Subcutaneous abdominal adipose tissue (tissue), 5 donors: ENCODE data around the gene WWC1.

Experiments
- H3K27ac ChIP-seq: one replicate; pipeline ENCODE4 v1.7.0; 2013; ENCODE audit warnings: low read depth, mild to moderate bottlenecking, inconsistent platforms, low read length, moderate library complexity
- H3K27me3 ChIP-seq, 5 donors: one replicate each; pipeline ENCODE4 v1.7.0; 2013; ENCODE audit warnings: low read length in 5 of 5, inconsistent platforms in 1 of 5; ENCODE audit not compliant: control insufficient read depth in 5 of 5, insufficient read depth in 4 of 5
- H3K36me3 ChIP-seq, 5 donors: one replicate each; pipeline ENCODE4 v1.7.0; 2013; ENCODE audit warnings: low read length in 5 of 5; ENCODE audit not compliant: control insufficient read depth in 5 of 5, insufficient read depth in 5 of 5
- H3K4me1 ChIP-seq, 5 donors: one replicate each; pipeline ENCODE4 v1.7.0; 2013; ENCODE audit warnings: low read length in 5 of 5, mild to moderate bottlenecking in 3 of 5, moderate library complexity in 1 of 5; ENCODE audit not compliant: control insufficient read depth in 5 of 5, insufficient read depth in 5 of 5
- H3K4me3 ChIP-seq, 5 donors: one replicate each; pipeline ENCODE4 v1.7.0; 2013; ENCODE audit warnings: low read length in 5 of 5, low read depth in 1 of 5
- H3K9ac ChIP-seq, 5 donors: one replicate each; pipeline ENCODE4 v1.7.0; 2013; ENCODE audit warnings: low read length in 5 of 5, mild to moderate bottlenecking in 4 of 5, moderate library complexity in 3 of 5
- H3K9me3 ChIP-seq, 5 donors: one replicate each; pipeline ENCODE4 v1.7.0; 2013; ENCODE audit warnings: low read length in 5 of 5; ENCODE audit not compliant: control insufficient read depth in 5 of 5
- donor health status: healthy.
- donor health status: healthy.
- donor health status: healthy.
- donor health status: healthy.
- donor health status: healthy.

The WWC1 gene

GRCh38 chr5:168291342-168291963 is at the start of gene WWC1:
Gene WWC1 (plus strand): TSS chr5:168291645. CDS start chr5:168292153, 508 bp downstream.
- Histone ChIP-seq H3K9me3 (no peaks in the 10 kb centered on the region), H3K27me3 (peaks cover 3 to 12% (median 10%) of the 10 kb centered on the region in 5 donors), H3K4me1 (peaks cover 0 to 38% (median 19%) of the 10 kb centered on the region in 5 donors), H3K4me3 (peak within 1 kb of the TSS; percentile 36 to 70 (median 55)), H3K9ac (peak within 1 kb of the TSS in 1 of 5 donors; percentile 47), H3K36me3 (no peaks in the 10 kb centered on the region), H3K27ac (no peak within 1 kb of the TSS)

GRCh38 chr5:168244838-168245559 is 46.4 kb upstream of the WWC1 start:
- H3K36me3 ChIP-seq, result no peaks in the 10 kb centered on the region
- H3K27ac ChIP-seq, result no peak overlapping the region
- no peaks in the 10 kb centered on the region for H3K27me3 ChIP-seq
- no peak overlapping the region for H3K9ac ChIP-seq
- peaks cover 0 to 2% (median 0%) of the 10 kb centered on the region in 5 donors for H3K9me3 ChIP-seq
- H3K4me3 ChIP-seq, result no peak overlapping the region
- H3K4me1 ChIP-seq, result no peaks in the 10 kb centered on the region

- no peak overlapping the region for H3K27ac ChIP-seq
- no peaks in the 10 kb centered on the region for H3K9me3 ChIP-seq
- no peaks in the 10 kb centered on the region for H3K27me3 ChIP-seq
- no peak overlapping the region for H3K9ac ChIP-seq
- H3K4me1 ChIP-seq, result no peaks in the 10 kb centered on the region
- H3K36me3 ChIP-seq, result no peaks in the 10 kb centered on the region
- H3K4me3 ChIP-seq, result no peak overlapping the region
Observed at GRCh38 chr5:168249923-168250322, 41.5 kb upstream of the WWC1 start.

GRCh38 chr5:168251259-168251658 is 40.2 kb upstream of the WWC1 start:
- Histone ChIP-seq H3K9ac (no peak overlapping the region), H3K9me3 (no peaks in the 10 kb centered on the region), H3K27me3 (no peaks in the 10 kb centered on the region), H3K36me3 (no peaks in the 10 kb centered on the region), H3K4me3 (no peak overlapping the region), H3K27ac (no peak overlapping the region), H3K4me1 (no peaks in the 10 kb centered on the region)

- no peak overlapping the region for H3K4me3 ChIP-seq
- H3K9ac ChIP-seq, result no peak overlapping the region
- no peaks in the 10 kb centered on the region for H3K4me1 ChIP-seq
- H3K9me3 ChIP-seq, result no peaks in the 10 kb centered on the region
- no peaks in the 10 kb centered on the region for H3K36me3 ChIP-seq
- no peak overlapping the region for H3K27ac ChIP-seq
- no peaks in the 10 kb centered on the region for H3K27me3 ChIP-seq
Observed at GRCh38 chr5:168254013-168254693, 37.3 kb upstream of the WWC1 start.

- H3K9ac ChIP-seq, result no peak overlapping the region
- H3K9me3 ChIP-seq, result no peaks in the 10 kb centered on the region
- no peaks in the 10 kb centered on the region for H3K36me3 ChIP-seq
- no peak overlapping the region for H3K4me3 ChIP-seq
- H3K27me3 ChIP-seq, result peaks cover 0 to 3% (median 0%) of the 10 kb centered on the region in 5 donors
- H3K27ac ChIP-seq, result no peak overlapping the region
- peaks cover 0 to 8% (median 0%) of the 10 kb centered on the region in 5 donors for H3K4me1 ChIP-seq
Observed at GRCh38 chr5:168260353-168261226, 30.9 kb upstream of the WWC1 start.

- no peak overlapping the region for H3K27ac ChIP-seq
- peaks cover 0 to 3% (median 0%) of the 10 kb centered on the region in 5 donors for H3K27me3 ChIP-seq
- peaks cover 0 to 8% (median 0%) of the 10 kb centered on the region in 5 donors for H3K4me1 ChIP-seq
- H3K9me3 ChIP-seq, result no peaks in the 10 kb centered on the region
- H3K9ac ChIP-seq, result no peak overlapping the region
- no peaks in the 10 kb centered on the region for H3K36me3 ChIP-seq
- no peak overlapping the region for H3K4me3 ChIP-seq
Observed at GRCh38 chr5:168261227-168261571, 30.2 kb upstream of the WWC1 start.

GRCh38 chr5:168262042-168262743 is 29.3 kb upstream of the WWC1 start:
- no peak overlapping the region for H3K9ac ChIP-seq
- no peaks in the 10 kb centered on the region for H3K9me3 ChIP-seq
- no peaks in the 10 kb centered on the region for H3K36me3 ChIP-seq
- peaks cover 0 to 3% (median 0%) of the 10 kb centered on the region in 5 donors for H3K27me3 ChIP-seq
- peaks cover 0 to 8% (median 0%) of the 10 kb centered on the region in 5 donors for H3K4me1 ChIP-seq
- no peak overlapping the region for H3K27ac ChIP-seq
- no peak overlapping the region for H3K4me3 ChIP-seq

- Histone ChIP-seq H3K36me3 (no peaks in the 10 kb centered on the region), H3K4me1 (peaks cover 0 to 8% (median 0%) of the 10 kb centered on the region in 5 donors), H3K9me3 (no peaks in the 10 kb centered on the region), H3K9ac (no peak overlapping the region), H3K27me3 (peaks cover 0 to 5% (median 0%) of the 10 kb centered on the region in 5 donors), H3K4me3 (no peak overlapping the region), H3K27ac (no peak overlapping the region)
Observed at GRCh38 chr5:168263121-168263520, 28.3 kb upstream of the WWC1 start.
